H1 (cell line): ENCODE measurements around the gene FZD4. TPM values are rescaled to one million over a fixed set of nuclear protein-coding genes. Genes with fewer than 3 reads are reported as not detected.

Experiments
- CTCF ChIA-PET: fragments of 300-600 bp; sonication (Branson Sonifier 250); formaldehyde crosslinking; loops from one replicate; lab custom pipeline; 2021; ENCODE audit not compliant: partially characterized antibody; lab: Charles Lee
- POLR2A ChIA-PET: fragments of 300-600 bp; sonication (Branson Sonifier 250); formaldehyde crosslinking; loops from one replicate; lab custom pipeline; 2021; ENCODE audit warnings: inconsistent platforms; ENCODE audit not compliant: partially characterized antibody; lab: Charles Lee
- DNase-seq, 2 experiments: peaks; one replicate each; pipeline versions ENCODE4 v3.0.0 to v3.0.0-alpha.2; 2010 to 2022; ENCODE audit warnings: low spot score in 2 of 2, low read depth in 1 of 2, mixed read lengths in 1 of 2
- FAIRE-seq: peaks from 2 replicates; lab custom pipeline; 2011; peaks lifted over from hg19 to GRCh38; lab: Jason Lieb, UNC
- H2AFZ ChIP-seq: 2 replicates; pipeline ENCODE4 v1.8.1; 2012; ENCODE audit warnings: low read length, inconsistent platforms
- H2AK5ac ChIP-seq: 2 replicates; pipeline ENCODE4 v1.6.1; 2013; ENCODE audit warnings: low read depth, low read length
- H2BK120ac ChIP-seq: replicated peaks from 2 replicates; pipeline ENCODE3; 2013; ENCODE audit warnings: low read depth, low read length, inconsistent platforms
- H2BK12ac ChIP-seq: 2 replicates; pipeline ENCODE4 v1.6.1; 2013; ENCODE audit warnings: low read depth, low read length
- H2BK15ac ChIP-seq: 2 replicates; pipeline ENCODE4 v1.6.1; 2013; ENCODE audit warnings: low read length
- H2BK20ac ChIP-seq: 2 replicates; pipeline ENCODE4 v1.6.1; 2013; ENCODE audit warnings: low read length
- H2BK5ac ChIP-seq: 2 replicates; pipeline ENCODE4 v1.6.1; 2013; ENCODE audit warnings: low read depth, low read length
- H3K14ac ChIP-seq: 2 replicates; pipeline ENCODE4 v1.6.1; 2013; ENCODE audit warnings: inconsistent platforms; ENCODE audit not compliant: insufficient read length
- H3K18ac ChIP-seq: 2 replicates; pipeline ENCODE4 v1.6.1; 2013; ENCODE audit warnings: low read length; ENCODE audit errors: extremely low read depth
- H3K23ac ChIP-seq: 2 replicates; pipeline ENCODE4 v1.6.1; 2013; ENCODE audit warnings: inconsistent platforms; ENCODE audit not compliant: insufficient read length
- H3K23me2 ChIP-seq: 2 replicates; pipeline ENCODE4 v1.6.1; 2013; ENCODE audit warnings: low read depth, low read length
- H3K27ac ChIP-seq: 2 replicates; pipeline ENCODE4 v1.6.1; 2011; ENCODE audit warnings: low read depth, low read length, inconsistent platforms
- H3K27me3 ChIP-seq, 4 experiments: replicated peaks in 1 of 4; 1 replicate in 1 of 4; 2 replicates in 3 of 4; pipeline versions ENCODE4 v1.6.1 to v1.8.1; 2011 to 2013; ENCODE audit warnings: low read length in 3 of 4, mild to moderate bottlenecking in 3 of 4, inconsistent platforms in 2 of 4, mixed read lengths in 2 of 4, moderate library complexity in 1 of 4; ENCODE audit not compliant: control insufficient read depth in 3 of 4, insufficient read depth in 3 of 4; ENCODE audit errors: extremely low read depth in 1 of 4
- H3K36me3 ChIP-seq, 4 experiments: 2 replicates each; pipeline versions ENCODE4 v1.6.1 to v1.8.1; 2011 to 2013; ENCODE audit warnings: mild to moderate bottlenecking in 4 of 4, low read length in 3 of 4, moderate library complexity in 2 of 4, control low read depth in 1 of 4, inconsistent platforms in 1 of 4; ENCODE audit not compliant: insufficient read depth in 4 of 4, control insufficient read depth in 2 of 4
- H3K4ac ChIP-seq: replicated peaks from 2 replicates; pipeline ENCODE3; 2013; ENCODE audit warnings: low read length, low read depth, mixed read lengths, inconsistent platforms; ENCODE audit not compliant: insufficient read length
- H3K4me1 ChIP-seq, 4 experiments: replicated peaks in 1 of 4; 1 replicate in 1 of 4; 2 replicates in 3 of 4; pipeline versions ENCODE4 v1.6.1 to v1.8.1; 2011 to 2013; ENCODE audit warnings: low read length in 3 of 4, inconsistent platforms in 2 of 4, mixed read lengths in 1 of 4; ENCODE audit not compliant: insufficient read depth in 4 of 4, control insufficient read depth in 3 of 4
- H3K4me2 ChIP-seq, 2 experiments: 2 replicates each; pipeline versions ENCODE4 v1.6.1 to v1.8.1; 2011 to 2013; ENCODE audit warnings: low read depth in 2 of 2, low read length in 2 of 2, control low read depth in 1 of 2, inconsistent platforms in 1 of 2, mild to moderate bottlenecking in 1 of 2; ENCODE audit not compliant: insufficient read depth in 1 of 2
- H3K4me3 ChIP-seq, 4 experiments: fragments of 200-600, 300-600 bp in 1 of 4; sonication (generic), shearing (Covaris generic), sonication (Bioruptor Twin) in 1 of 4; 2 replicates each; pipeline versions ENCODE4 v1.5.1 to v1.8.1; 2011 to 2016; ENCODE audit warnings: low read length in 4 of 4, low read depth in 3 of 4, control low read depth in 2 of 4, inconsistent platforms in 2 of 4, mild to moderate bottlenecking in 2 of 4, mixed read lengths in 1 of 4, moderate library complexity in 1 of 4; ENCODE audit not compliant: insufficient read depth in 2 of 4; ENCODE audit errors: extremely low read depth in 1 of 4
- H3K56ac ChIP-seq: replicated peaks from 2 replicates; pipeline ENCODE3; 2013; ENCODE audit warnings: low read depth, mild to moderate bottlenecking, mixed read lengths, low read length, inconsistent platforms; ENCODE audit not compliant: insufficient read length
- H3K79me1 ChIP-seq: 2 replicates; pipeline ENCODE4 v1.6.1; 2013; ENCODE audit warnings: low read depth, low read length, control low read depth
- H3K79me2 ChIP-seq, 2 experiments: 2 replicates each; pipeline versions ENCODE4 v1.6.1 to v1.8.1; 2012 to 2013; ENCODE audit warnings: low read length in 2 of 2, mild to moderate bottlenecking in 2 of 2, inconsistent platforms in 1 of 2; ENCODE audit not compliant: insufficient read depth in 2 of 2, control insufficient read depth in 1 of 2
- H3K9ac ChIP-seq, 4 experiments: replicated peaks in 1 of 4; 1 replicate in 1 of 4; 2 replicates in 3 of 4; pipeline versions ENCODE4 v1.6.1 to v1.8.1; 2011 to 2013; ENCODE audit warnings: low read depth in 3 of 4, low read length in 3 of 4, control low read depth in 2 of 4, mild to moderate bottlenecking in 2 of 4, moderate library complexity in 2 of 4, inconsistent platforms in 1 of 4; ENCODE audit errors: extremely low read depth in 1 of 4
- H3K9me3 ChIP-seq, 2 experiments: 2 replicates each; pipeline versions ENCODE4 v1.6.1 to v1.8.1; 2012 to 2013; ENCODE audit warnings: mild to moderate bottlenecking in 2 of 2, moderate library complexity in 2 of 2, control low read depth in 1 of 2, inconsistent platforms in 1 of 2, low read depth in 1 of 2, low read length in 1 of 2, mixed read lengths in 1 of 2; ENCODE audit not compliant: insufficient read depth in 2 of 2
- H4K20me1 ChIP-seq, 2 experiments: replicated peaks in 1 of 2; 2 replicates each; pipeline versions ENCODE3 to v1.8.1; 2011 to 2013; ENCODE audit warnings: inconsistent platforms in 2 of 2, low read length in 2 of 2, mild to moderate bottlenecking in 1 of 2; ENCODE audit not compliant: insufficient read depth in 2 of 2, control insufficient read depth in 1 of 2
- H4K5ac ChIP-seq: 2 replicates; pipeline ENCODE4 v1.6.1; 2013; ENCODE audit warnings: low read length, low read depth, mixed read lengths, inconsistent platforms; ENCODE audit not compliant: insufficient read length
- H4K8ac ChIP-seq: 2 replicates; pipeline ENCODE4 v1.8.0; 2013; ENCODE audit warnings: mild to moderate bottlenecking, moderate library complexity, low read length, inconsistent platforms; ENCODE audit not compliant: insufficient read depth; ENCODE audit errors: extremely low read depth
- H4K91ac ChIP-seq: replicated peaks from 2 replicates; pipeline ENCODE3; 2013; ENCODE audit warnings: low read length, mixed read lengths, inconsistent platforms; ENCODE audit not compliant: insufficient read length
- WGBS, 2 experiments: shearing (Covaris generic) in 1 of 2; methylation state at CpG; one replicate each; pipeline versions ENCODE4 v1.1.6 to v1.1.7; 2013 to 2015; ENCODE audit warnings: low lambda C conversion rate in 2 of 2, mixed read lengths in 2 of 2, inconsistent platforms in 1 of 2, low coverage in 1 of 2, missing lambda C conversion rate in 1 of 2; ENCODE audit not compliant: insufficient replicate concordance in 2 of 2, insufficient coverage in 1 of 2, insufficient read length in 1 of 2; ENCODE audit errors: extremely low coverage in 1 of 2, missing lambda C conversion rate in 1 of 2; 5-methylcytosine and 5-hydroxymethylcytosine counted together
- polyA plus RNA-seq, 7 experiments: library from polyadenylated mRNA; depleted of rRNA in 3 of 7; stranded (reverse) in 5 of 7; unstranded in 2 of 7; fragments of >200 nt in 5 of 7; fragments of 200-250 nt in 2 of 7; gene quantifications; 1 replicate in 5 of 7; 2 replicates in 1 of 7; 4 replicates in 1 of 7; pipeline versions ENCODE4 v1.2.1 to v1.2.3, GENCODE V29; 2011 to 2013; ENCODE audit warnings: missing spikeins in 2 of 7, mixed read lengths in 2 of 7
- total RNA-seq: library from RNA; stranded (reverse); fragmentation: NEBNext Ultra II Directional; extraction: Animal tissue kit (Norgen Biotek cat#: 25700); gene quantifications from 2 replicates; pipeline ENCODE4 v1.2.1, GENCODE V29; 2021

FZD4 gene
- total and polyA plus RNA-seq, 2 of the 8 experiments (the other 6 are each of a cell fraction or from before 2014, with no cell fraction given), result 3.1 to 7.1 TPM

DNA sequence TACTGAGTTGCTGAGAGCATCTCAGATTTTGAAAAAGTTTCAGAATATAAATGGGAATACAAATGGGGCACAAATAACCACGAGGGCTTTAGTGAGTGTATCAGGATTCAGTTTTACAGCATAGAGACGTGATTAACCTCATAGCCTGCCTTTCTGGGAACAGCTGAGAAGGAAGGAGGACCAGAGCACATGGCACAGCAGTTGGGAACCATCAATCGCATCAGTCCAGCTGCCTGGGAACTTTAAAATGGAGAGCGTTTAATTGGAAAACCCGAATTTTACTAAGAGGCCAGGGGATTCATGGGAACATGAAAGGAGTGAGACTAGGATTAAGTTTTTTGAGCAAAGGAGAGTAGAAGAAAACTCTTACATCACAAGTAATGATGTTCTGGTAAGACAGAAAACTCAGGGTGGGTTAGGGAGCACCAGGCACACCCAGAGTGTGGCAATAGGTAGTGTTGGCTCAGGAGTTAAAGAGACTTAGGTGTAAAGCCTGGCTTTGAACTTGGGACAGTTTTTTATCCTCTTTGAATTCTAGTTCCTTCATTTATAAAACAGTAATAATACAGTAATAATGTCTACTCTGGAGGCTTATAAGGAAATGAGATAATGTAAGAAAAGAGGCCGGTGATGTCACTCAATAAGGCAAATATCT lies 40.2 kb downstream of the FZD4 start:
- no peak overlapping the region for H3K56ac ChIP-seq
- H3K18ac ChIP-seq, result no peak overlapping the region
- H4K20me1 ChIP-seq, result no peaks in the 10 kb centered on the region
- H3K36me3 ChIP-seq, result no peaks in the 10 kb centered on the region
- DNase-seq (no peak), FAIRE-seq (no peak)
- no peaks in the 10 kb centered on the region for H3K27me3 ChIP-seq
- CTCF ChIA-PET, result no interaction called here
- no peak overlapping the region for H3K4ac ChIP-seq
- no peak overlapping the region for H3K23ac ChIP-seq
- no peaks in the 10 kb centered on the region for H3K23me2 ChIP-seq
- no peak overlapping the region for H2BK12ac ChIP-seq
- POLR2A ChIA-PET, result no interaction called here
- no peak overlapping the region for H2AFZ ChIP-seq
- no peak overlapping the region for H3K4me3 ChIP-seq
- H3K9me3 ChIP-seq, result no peaks in the 10 kb centered on the region
- no peak overlapping the region for H4K5ac ChIP-seq
- no peaks in the 10 kb centered on the region for H3K79me2 ChIP-seq
- H4K8ac ChIP-seq, result no peak overlapping the region
- H3K4me2 ChIP-seq, result no peak overlapping the region
- WGBS, 2 experiments, result 84% methylated on average over 6 of the region's 6 CpGs; no CpG with 5 or more reads in 1 of the 2 experiments
- H3K9ac ChIP-seq, result no peak overlapping the region
- peaks cover 0 to 5% (median under 1%) of the 10 kb centered on the region in 4 experiments; a peak in 1 of 7 replicates for H3K4me1 ChIP-seq
- no peak overlapping the region for H2AK5ac ChIP-seq
- H3K79me1 ChIP-seq, result no peaks in the 10 kb centered on the region
- no peak overlapping the region for H2BK15ac ChIP-seq
- no peak overlapping the region for H2BK5ac ChIP-seq
- no peak overlapping the region for H3K27ac ChIP-seq
- no peak overlapping the region for H2BK120ac ChIP-seq
- H2BK20ac ChIP-seq, result no peak overlapping the region
- H4K91ac ChIP-seq, result no peak overlapping the region
- no peak overlapping the region for H3K14ac ChIP-seq
